Stimulated activated CD8-positive, alpha-beta memory T cell treated with anti-CD3 and anti-CD28 coated beads, Interleukin-15, amount 100 ng/mL, for 24 hours (primary cell): ENCODE results near the gene PDE6C.
"Not testable (repeated sequence)": the region's sequence is repeated elsewhere in the genome, so short reads cannot be mapped to it uniquely, and the experiment has no call there.

ENCODE experiments used
- DNase-seq: peaks from one replicate; pipeline ENCODE4 v3.0.0-alpha.2; 2020; ENCODE audit warnings: low read depth

The PDE6C gene

DNA sequence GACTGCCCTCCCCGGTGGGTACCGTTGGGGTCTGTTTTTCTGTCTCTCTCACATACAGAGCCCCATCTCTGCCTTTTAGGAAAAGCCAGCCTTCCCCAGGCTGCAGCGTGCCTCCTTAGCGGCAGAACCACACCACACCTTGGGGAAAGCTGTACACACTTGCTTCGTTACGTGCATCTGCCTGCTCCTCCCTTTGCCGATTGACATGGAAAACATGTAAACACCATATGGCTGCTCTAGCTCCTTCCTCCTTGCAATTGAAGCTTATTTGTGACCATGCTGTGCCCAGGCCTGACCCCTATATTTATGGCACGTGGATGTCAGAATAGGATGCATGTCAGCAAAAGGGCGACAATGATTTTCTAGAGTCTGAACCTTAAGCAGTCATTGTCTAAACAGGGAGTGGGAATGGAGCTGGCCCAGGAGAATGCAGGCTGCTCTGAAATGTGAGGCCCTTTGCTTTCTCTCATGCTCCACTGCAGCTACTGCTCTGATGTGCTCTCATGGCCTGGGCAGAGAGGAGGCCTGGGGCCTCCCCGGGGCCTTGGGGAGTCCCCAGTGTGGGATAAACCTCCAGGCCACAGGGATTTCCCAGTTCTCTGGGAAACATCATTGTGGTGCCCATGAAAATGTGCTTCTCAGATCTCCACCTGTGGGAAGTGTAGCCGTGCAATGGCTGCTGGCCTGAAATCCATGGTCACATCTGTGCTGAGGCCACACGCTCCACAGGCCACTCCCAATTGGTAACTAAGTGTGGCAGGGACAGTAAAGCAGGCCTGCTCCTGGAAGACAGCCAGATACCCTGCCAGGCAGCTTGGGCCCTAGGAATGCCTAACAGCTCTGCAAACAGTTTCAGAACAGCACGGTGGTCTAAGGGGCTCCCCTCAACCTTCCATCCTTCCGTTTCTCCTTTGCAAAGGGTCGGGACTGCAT, 18.6 kb downstream of the PDE6C start:
- no peak for DNase-seq

DNA sequence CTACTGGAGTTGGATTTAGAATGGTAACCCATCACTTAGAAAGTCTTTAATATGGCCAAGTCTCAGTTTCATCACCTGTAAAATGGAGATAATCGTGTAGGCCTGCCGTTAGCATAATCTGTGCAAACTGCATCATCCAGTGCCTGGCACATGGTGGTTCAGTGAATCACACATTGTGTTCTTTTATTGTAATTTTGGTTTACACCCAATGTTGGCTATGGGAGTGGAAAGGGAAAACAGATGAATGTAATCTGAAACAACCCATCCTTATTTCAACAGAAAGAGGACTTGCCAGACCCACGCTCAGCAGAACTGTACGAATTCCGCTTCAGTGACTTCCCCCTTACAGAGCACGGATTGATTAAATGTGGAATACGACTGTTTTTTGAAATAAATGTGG, 27.5 kb downstream of the PDE6C start:
- no peak for DNase-seq

- no peak for DNase-seq
Measured at GRCh38 chr10:93652857-93653256, 40.5 kb downstream of the PDE6C start.

GRCh38 chr10:93654201-93654600, 41.9 kb downstream of the PDE6C start:
- no peak for DNase-seq

- DNase-seq: no peak
Measured at GRCh38 chr10:93656155-93656554, 43.8 kb downstream of the PDE6C start.

DNA sequence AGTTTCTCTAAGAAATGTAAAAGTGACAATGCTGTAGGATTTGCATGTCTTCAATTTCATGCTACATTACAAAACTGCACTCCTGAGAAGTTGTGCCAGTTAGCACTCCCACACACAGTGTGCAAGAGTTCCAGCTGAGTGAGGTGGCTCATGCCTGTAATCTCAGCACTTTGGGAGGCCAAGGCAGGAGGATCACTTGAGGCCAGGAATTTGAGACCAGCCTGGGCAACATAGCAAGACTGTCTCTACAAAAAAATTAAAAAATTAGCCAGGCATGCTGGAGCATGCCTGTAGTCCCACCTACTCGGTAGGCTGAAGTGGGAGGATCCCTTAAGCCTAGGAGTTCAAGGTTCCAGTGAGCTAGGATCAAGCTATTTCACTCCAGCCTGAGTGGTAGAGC, 45.4 kb downstream of the PDE6C start:
- DNase-seq: no peak

GRCh38 chr10:93666030-93666429, 53.7 kb downstream of the PDE6C start:
- DNase-seq: no peak

- no peak for DNase-seq
Measured at GRCh38 chr10:93667795-93668194, 55.5 kb downstream of the PDE6C start.

- no peak for DNase-seq
Measured at GRCh38 chr10:93670372-93670771, 58.0 kb downstream of the PDE6C start.

GRCh38 chr10:93671042-93671441, 58.7 kb downstream of the PDE6C start:
- DNase-seq: no peak

DNA sequence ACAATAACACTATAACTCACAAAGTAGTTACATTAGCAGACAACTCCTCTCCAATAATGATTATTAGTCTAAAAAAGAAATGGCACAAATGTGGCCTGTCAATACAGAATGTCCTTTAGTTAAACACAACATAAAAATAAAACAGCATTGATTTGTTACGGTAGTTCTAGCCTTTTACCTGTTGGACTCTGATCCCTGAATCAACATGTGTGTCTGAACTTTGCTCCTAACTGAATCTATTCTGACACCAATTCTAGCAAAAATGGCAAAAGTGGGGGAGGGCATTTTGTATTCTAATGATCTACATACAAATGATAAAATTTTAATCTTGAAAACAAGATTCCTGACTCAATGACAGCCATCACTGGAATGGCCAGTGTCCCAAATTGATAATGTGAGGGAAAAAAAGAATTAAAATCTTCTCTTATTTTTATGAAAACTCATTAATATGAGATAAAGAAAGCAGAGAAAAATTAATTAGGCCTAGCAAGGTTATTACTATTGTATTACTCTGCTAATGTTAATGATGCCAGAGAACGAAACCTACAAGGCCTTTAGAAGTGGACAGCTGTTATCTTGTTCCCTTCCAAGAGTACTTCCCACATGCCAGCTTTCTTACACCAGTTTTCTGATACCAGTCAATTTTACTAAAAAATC, 59.8 kb downstream of the PDE6C start:
- no peak for DNase-seq

GRCh38 chr10:93672890-93673289, 60.6 kb downstream of the PDE6C start:
- DNase-seq: no peak

- no peak for DNase-seq
Measured at GRCh38 chr10:93673791-93674190, 61.5 kb downstream of the PDE6C start.

- no peak for DNase-seq
Measured at GRCh38 chr10:93678386-93678785, 66.0 kb downstream of the PDE6C start.

- DNase-seq: no peak
Measured at GRCh38 chr10:93678805-93679587, 66.7 kb downstream of the PDE6C start.

- DNase-seq: no peak
Measured at GRCh38 chr10:93680412-93681047, 68.2 kb downstream of the PDE6C start.

- DNase-seq: no peak
Measured at GRCh38 chr10:93687737-93688136, 75.4 kb downstream of the PDE6C start.

DNA sequence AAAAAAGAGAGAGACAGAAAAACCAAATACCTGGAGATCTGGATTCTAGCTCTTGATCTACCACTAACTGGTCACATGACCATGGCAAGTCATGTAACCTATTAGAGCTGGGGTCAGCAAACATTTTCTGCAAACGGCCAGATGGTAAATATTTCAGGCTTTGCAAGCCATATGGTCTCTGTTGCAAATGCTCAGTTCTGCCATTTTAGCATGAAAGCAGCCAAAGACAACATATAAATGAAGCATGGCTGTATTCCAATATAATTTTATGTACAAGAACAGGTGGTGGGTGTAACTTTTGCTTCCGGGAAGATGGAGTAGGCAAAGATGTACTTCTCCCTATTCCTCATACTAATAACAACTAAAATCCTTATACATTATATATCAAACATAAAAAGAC, 83.4 kb downstream of the PDE6C start:
- DNase-seq: no peak

DNA sequence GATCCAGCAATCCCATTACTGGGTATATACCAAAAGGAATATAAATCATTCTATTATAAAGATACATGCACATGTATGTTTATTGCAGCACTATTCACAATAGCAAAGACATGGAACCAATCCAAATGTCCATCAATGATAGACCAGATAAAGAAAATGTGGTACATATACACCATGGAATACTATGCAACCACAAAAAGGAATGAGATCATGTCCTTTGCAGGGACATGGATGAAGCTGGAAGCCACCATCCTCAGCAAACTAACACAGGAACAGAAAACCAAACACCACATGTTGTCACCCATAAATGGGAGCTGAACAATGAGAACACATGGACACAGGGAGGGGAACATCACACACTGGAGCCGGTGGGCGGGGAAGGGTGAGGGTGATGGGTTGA, 84.2 kb downstream of the PDE6C start:
- not testable (repeated sequence) for DNase-seq

DNA sequence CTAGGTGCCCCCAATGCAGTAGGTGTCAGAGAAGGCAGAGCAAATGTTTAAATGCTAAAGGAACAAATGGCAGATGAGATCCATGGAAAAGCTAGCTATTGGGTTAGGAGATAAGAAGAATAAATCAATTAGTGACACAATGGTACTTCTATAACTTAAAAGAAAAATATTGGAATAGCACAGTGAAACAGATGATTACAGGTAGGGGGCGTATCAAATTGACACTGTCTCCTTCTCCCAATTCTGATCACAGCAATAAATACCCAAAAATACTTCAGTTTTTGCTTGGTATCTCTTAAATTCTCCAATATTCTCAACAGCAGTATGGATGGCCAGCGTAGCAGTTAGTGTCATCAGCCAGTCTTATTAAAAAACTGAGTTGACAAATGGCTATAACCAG, 84.9 kb downstream of the PDE6C start:
- DNase-seq: no peak

DNA sequence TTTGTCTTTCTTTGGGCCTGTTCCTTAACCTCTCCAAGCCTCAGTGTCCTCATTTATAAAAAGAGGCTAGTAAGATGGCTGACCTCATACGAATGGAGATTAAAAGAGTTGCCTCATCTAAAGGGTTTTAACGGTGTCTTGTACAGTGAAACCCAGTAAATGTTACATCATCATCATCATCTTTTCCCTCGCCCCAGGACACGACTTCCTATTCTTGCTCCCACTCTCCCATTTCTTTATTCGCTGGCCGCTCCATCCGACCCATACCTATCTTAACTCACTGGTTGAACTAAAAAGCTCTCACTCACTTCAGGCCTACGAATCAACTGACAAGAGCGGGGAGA, 89.5 kb downstream of the PDE6C start:
- no peak for DNase-seq
